Heart right ventricle (tissue), 16 donors: Measurements from ENCODE around the gene EEPD1. TPM values are rescaled to one million over a fixed set of nuclear protein-coding genes. Genes with fewer than 3 reads are reported as not detected.

Experiments
- ATAC-seq, 8 donors: fragments of 200-7000 bp; cut with Tn5 transposase; one replicate each; pipeline ENCODE4 v1.9.1; 2020; ENCODE audit warnings: mild to moderate bottlenecking in 8 of 8, moderate library complexity in 8 of 8, moderate number of reproducible peaks in 1 of 8
- DNase-seq, 2 donors: peaks; one replicate each; pipeline ENCODE4 v3.0.0-alpha.2; 2020
- H3K27ac ChIP-seq, 10 donors: fragments of 200-600 bp; sonication (generic) in 2 of 10; one replicate each; pipeline versions ENCODE4 v1.5.0 to v1.8.0; 2020 to 2022; ENCODE audit warnings: mild to moderate bottlenecking in 3 of 10
- H3K27me3 ChIP-seq, 7 donors: fragments of 200-600 bp; one replicate each; pipeline ENCODE4 v1.8.0; 2021 to 2022; ENCODE audit warnings: mild to moderate bottlenecking in 2 of 7
- H3K36me3 ChIP-seq, 9 donors: fragments of 200-600 bp; sonication (generic) in 1 of 9; one replicate each; pipeline versions ENCODE4 v1.5.0 to v1.8.0; 2020 to 2022; ENCODE audit warnings: mild to moderate bottlenecking in 2 of 9
- H3K4me1 ChIP-seq, 9 donors: fragments of 200-600 bp; sonication (generic) in 1 of 9; one replicate each; pipeline versions ENCODE4 v1.5.0 to v1.8.0; 2020 to 2022; ENCODE audit warnings: mild to moderate bottlenecking in 4 of 9
- H3K4me3 ChIP-seq, 10 donors: fragments of 200-600 bp; sonication (generic) in 2 of 10; one replicate each; pipeline versions ENCODE4 v1.5.0 to v1.8.0; 2020 to 2022; ENCODE audit warnings: mild to moderate bottlenecking in 7 of 10, moderate library complexity in 2 of 10
- H3K9me3 ChIP-seq, 11 donors: fragments of 200-600 bp in 10 of 11; sonication (generic) in 2 of 11; one replicate each; pipeline versions ENCODE4 v1.5.0 to v1.8.0; 2013 to 2022; ENCODE audit warnings: mild to moderate bottlenecking in 2 of 11, control low read depth in 1 of 11, moderate library complexity in 1 of 11
- CTCF ChIP-seq, 9 donors: fragments of 200-600 bp; sonication (generic) in 2 of 9; IDR thresholded peaks; one replicate each; pipeline versions ENCODE4 v1.5.0 to v1.8.0; 2021 to 2022; ENCODE audit warnings: antibody characterized with exemption in 9 of 9, mild to moderate bottlenecking in 5 of 9, moderate library complexity in 1 of 9
- whole genome bisulfite sequencing, 2 donors: extraction: QIAGEN DNeasy Blood & Tissue Kit; methylation state at CpG; one replicate each; pipeline ENCODE4 v1.1.7; 2013; ENCODE audit warnings: inconsistent platforms in 1 of 2; 5-methylcytosine and 5-hydroxymethylcytosine counted together
- intact Hi-C, 10 donors: fragments of 100-400 bp; cut with DNase I; formaldehyde crosslinking; loops; one replicate each; pipeline versions ENCODE4 v1.11.1 to v1.14.2; 2022
- polyA plus RNA-seq, 2 donors: library from polyadenylated mRNA; stranded (reverse); fragments of 200-250 nt; gene quantifications; one replicate each; pipeline ENCODE4 v1.2.3, GENCODE V29; 2013
- total RNA-seq, 10 donors: library from RNA; stranded (reverse); fragmentation: NEBNext Ultra II Directional in 3 of 10; extraction: Animal tissue kit (Norgen Biotek cat#: 25700) in 3 of 10; gene quantifications; one replicate each; pipeline versions ENCODE4 v1.2.1 to v1.2.4, GENCODE V29; 2021 to 2023
- donor health status: Arrhythmogenic right ventricular cardiomyopathy.
- donor health status: ischemic (EF 13 %, LVEDD 7.1; RV severe dilation, severe dysfunction).
- donor health status: healthy with polysubstance abuse.
- donor health status: DM: no; HTN: yes; CAD: no.
- donor health status: DM: no; HTN: no; CAD: no.
- donor health status: ischemic (EF 25% LVEDD 6.9; RV normal size, moderate dysfunction).
- donor health status: ischemic (EF 25% LVEDD 5.7; RV mildly dilated, moderate dysfunction).
- donor health status: healthy.
- donor health status: DM: yes; HTN: yes; CAD: no.
- donor health status: Ischemic cardiomyopathy.
- donor health status: ischemic (EF 35%, LVEDD 5.7; RV mildly dilated, moderate dysfunction).
- donor health status: nonischemic (EF 11% LVEDD 7.7; RV severe dilation, severe dysfunction).
- donor health status: DM: yes; HTN: yes; CAD: no.
- donor health status: PGD.
- donor health status: ischemic (EF 29% LVEDD 5.4; RV normal size, mild dysfunction).
- donor health status: nonischemic (EF 23%, LVEDD 6.1; RV moderate dilation, normal function).

The EEPD1 gene
- total and polyA plus RNA-seq, 12 donors = 6.1 to 15.2 (median 8.4) TPM

GRCh38 chr7:36298106-36298505 lies 145.1 kb downstream of the EEPD1 start:
- H3K9me3 ChIP-seq = no peaks in the 10 kb centered on the region
- peak overlapping the region in 2 of 10 donors; percentile 1 to 30 for H3K27ac ChIP-seq
- no peaks in the 10 kb centered on the region for H3K27me3 ChIP-seq
- peaks cover 9 to 56% (median 41%) of the 10 kb centered on the region in 9 donors for H3K4me1 ChIP-seq
- WGBS, 2 donors = 52 to 65% methylated on average over 4 of the region's 4 CpGs
- TF ChIP-seq CTCF (IDR thresholded peaks at IDR 0.05) = no peak
- ATAC-seq (peak in 6 of 8 donors; percentile 40 to 68 (median 50)), DNase-seq (no peak)
- peaks cover 0 to 31% (median 6%) of the 10 kb centered on the region in 9 donors for H3K36me3 ChIP-seq
- H3K4me3 ChIP-seq = no peak overlapping the region
- intact Hi-C loops = no loop called here

GRCh38 chr7:36299223-36299774 lies 146.2 kb downstream of the EEPD1 start:
- Histone ChIP-seq H3K27ac (peak overlapping the region in 1 of 10 donors; percentile 1), H3K36me3 (peaks cover 0 to 31% (median 6%) of the 10 kb centered on the region in 9 donors), H3K4me3 (no peak overlapping the region), H3K4me1 (peaks cover 21 to 66% (median 53%) of the 10 kb centered on the region in 9 donors), H3K9me3 (no peaks in the 10 kb centered on the region), H3K27me3 (no peaks in the 10 kb centered on the region)
- TF ChIP-seq CTCF (IDR thresholded peaks at IDR 0.05) = no peak
- no peak for DNase-seq
- ATAC-seq = no peak
- intact Hi-C loops = no loop called here
- WGBS, 2 donors = 95 to 96% methylated on average over 17 of the region's 17 CpGs

GRCh38 chr7:36299823-36300341 lies 146.8 kb downstream of the EEPD1 start:
- Histone ChIP-seq H3K4me1 (peaks cover 22 to 72% (median 59%) of the 10 kb centered on the region in 9 donors), H3K27ac (peak overlapping the region in 4 of 10 donors; percentile 31 to 85 (median 52)), H3K36me3 (peaks cover 0 to 31% (median 6%) of the 10 kb centered on the region in 9 donors), H3K9me3 (no peaks in the 10 kb centered on the region), H3K27me3 (no peaks in the 10 kb centered on the region), H3K4me3 (no peak overlapping the region)
- ATAC-seq (no peak), DNase-seq (no peak)
- intact Hi-C loops = no loop called here
- no peak for TF ChIP-seq CTCF (IDR thresholded peaks at IDR 0.05)
- WGBS, 2 donors = 87% methylated on average over 9 of the region's 9 CpGs

GRCh38 chr7:36300696-36301350 lies 147.8 kb downstream of the EEPD1 start:
- H3K4me1 ChIP-seq = peaks cover 22 to 72% (median 59%) of the 10 kb centered on the region in 9 donors
- H3K36me3 ChIP-seq = peaks cover 0 to 31% (median 6%) of the 10 kb centered on the region in 9 donors
- peak in 5 of 8 donors; percentile 7 to 33 (median 31) for ATAC-seq
- no peaks in the 10 kb centered on the region for H3K27me3 ChIP-seq
- 43 to 44% methylated on average over 9 of the region's 9 CpGs for WGBS, 2 donors
- intact Hi-C loops = no loop called here
- H3K9me3 ChIP-seq = no peaks in the 10 kb centered on the region
- no peak for TF ChIP-seq CTCF (IDR thresholded peaks at IDR 0.05)
- no peak overlapping the region for H3K4me3 ChIP-seq
- peak in 1 of 2 donors; percentile 57 for DNase-seq
- H3K27ac ChIP-seq = peak overlapping the region in 8 of 10 donors; percentile 25 to 85 (median 52)
